Endodermal cell (in vitro differentiated cells): ENCODE measurements around the gene DNLZ. TPM values are rescaled to one million over a fixed set of nuclear protein-coding genes. Genes with fewer than 3 reads are reported as not detected.

ENCODE experiments used
- DNase-seq: peaks from one replicate; pipeline ENCODE4 v3.0.0-alpha.2; 2017
- H3K27ac ChIP-seq: 2 replicates; pipeline ENCODE4 v1.5.1; 2013; ENCODE audit warnings: mild to moderate bottlenecking, low read depth, low read length, moderate library complexity
- H3K27me3 ChIP-seq: 2 replicates; pipeline ENCODE4 v1.6.1; 2013; ENCODE audit warnings: mild to moderate bottlenecking, low read length, moderate library complexity; ENCODE audit not compliant: insufficient read depth, control insufficient read depth, poor library complexity, severe bottlenecking
- H3K36me3 ChIP-seq: 2 replicates; pipeline ENCODE4 v1.7.0; 2013; ENCODE audit warnings: mild to moderate bottlenecking, low read length, moderate library complexity; ENCODE audit not compliant: control insufficient read depth, insufficient read depth
- H3K4me1 ChIP-seq: one replicate; pipeline ENCODE4 v1.7.0; 2013; ENCODE audit warnings: low read length; ENCODE audit not compliant: control insufficient read depth, insufficient read depth
- H3K4me3 ChIP-seq: 2 replicates; pipeline ENCODE4 v1.5.1; 2013; ENCODE audit warnings: mild to moderate bottlenecking, low read length, moderate library complexity
- H3K9ac ChIP-seq: 2 replicates; pipeline ENCODE4 v1.6.1; 2013; ENCODE audit warnings: mild to moderate bottlenecking, low read length, moderate library complexity; ENCODE audit not compliant: poor library complexity, severe bottlenecking; ENCODE audit errors: extremely low read depth
- H3K9me3 ChIP-seq: 2 replicates; pipeline ENCODE4 v1.6.1; 2013; ENCODE audit warnings: mild to moderate bottlenecking, low read length, moderate library complexity; ENCODE audit not compliant: control insufficient read depth
- H3K27ac Mint-ChIP-seq: 2 replicates; pipeline ENCODE4 v1.8.0; 2020; ENCODE audit warnings: mixed read lengths
- H3K27me3 Mint-ChIP-seq: 2 replicates; pipeline ENCODE4 v1.8.0; 2021; ENCODE audit warnings: mild to moderate bottlenecking, mixed read lengths; ENCODE audit not compliant: insufficient read depth
- H3K36me3 Mint-ChIP-seq: 2 replicates; pipeline ENCODE4 v1.8.0; 2020; ENCODE audit warnings: low read depth, mixed read lengths
- H3K4me1 Mint-ChIP-seq: 2 replicates; pipeline ENCODE4 v1.8.0; 2020; ENCODE audit warnings: mixed read lengths
- H3K4me3 Mint-ChIP-seq: 2 replicates; pipeline ENCODE4 v1.8.0; 2020; ENCODE audit warnings: mild to moderate bottlenecking, moderate library complexity, mixed read lengths
- H3K9me3 Mint-ChIP-seq: 2 replicates; pipeline ENCODE4 v1.8.0; 2020; ENCODE audit warnings: mild to moderate bottlenecking, mixed read lengths
- CTCF ChIP-seq: fragments of 200-600 bp; sonication (generic); conservative IDR thresholded peaks from 2 replicates; pipeline ENCODE4 v1.5.0; 2021; ENCODE audit warnings: antibody characterized with exemption, mild to moderate bottlenecking
- WGBS, 2 experiments: methylation state at CpG; one replicate each; pipeline versions ENCODE4 v1.1.5 to v1.1.7; 2013; ENCODE audit warnings: missing lambda C conversion rate in 2 of 2, mixed read lengths in 1 of 2; ENCODE audit not compliant: insufficient coverage in 1 of 2, insufficient read length in 1 of 2; 5-methylcytosine and 5-hydroxymethylcytosine counted together
- total RNA-seq, 2 donors: library from RNA; stranded (reverse); fragmentation: NEBNext Ultra II Directional in 1 of 2; extraction: Animal tissue kit (Norgen Biotek cat#: 25700) in 1 of 2; gene quantifications; 2 replicates in 1 of 2; 3 replicates in 1 of 2; pipeline ENCODE4 v1.2.1, GENCODE V29; 2021

The DNLZ gene
- total RNA-seq, 2 donors from 2014 or later, result 12.6 to 20.1 TPM

DNA sequence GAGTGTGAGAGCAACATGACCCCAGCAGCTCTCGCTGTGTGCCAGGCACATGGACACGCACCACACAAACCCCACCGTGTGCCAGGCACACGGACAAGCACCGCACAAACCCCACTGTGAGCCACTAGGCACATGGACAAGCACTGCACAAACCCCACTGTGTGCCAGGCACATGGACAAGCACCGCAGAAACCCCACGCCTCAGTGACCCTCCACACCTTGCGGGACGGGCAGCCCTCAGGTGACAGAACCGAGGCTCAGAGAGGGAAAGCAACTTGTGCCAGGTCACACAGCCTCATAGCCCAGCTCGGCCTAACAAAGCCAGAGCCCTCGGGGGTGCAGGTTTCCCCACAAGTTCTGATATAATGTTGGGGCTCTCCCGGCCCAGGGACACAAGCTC is 38.2 kb downstream of the DNLZ start:
- Mint-ChIP-seq H3K4me3 (no peak overlapping the region), H3K4me1 (peaks cover 6% of the 10 kb centered on the region), H3K27me3 (no peaks in the 10 kb centered on the region), H3K27ac (no peak overlapping the region), H3K9me3 (no peaks in the 10 kb centered on the region), H3K36me3 (no peaks in the 10 kb centered on the region)
- Histone ChIP-seq H3K4me3 (no peak overlapping the region), H3K36me3 (no peaks in the 10 kb centered on the region), H3K27ac (no peak overlapping the region), H3K4me1 (peaks cover 17% of the 10 kb centered on the region), H3K9ac (no peak overlapping the region), H3K9me3 (no peaks in the 10 kb centered on the region), H3K27me3 (no peaks in the 10 kb centered on the region)
- TF ChIP-seq CTCF, result no peak
- WGBS, 2 experiments, result 95 to 97% methylated on average over 13 of the region's 13 CpGs
- DNase-seq, result no peak

- 86 to 94% methylated on average over 13 to 24 of the region's 24 CpGs for WGBS, 2 experiments
- H3K36me3 ChIP-seq, result no peaks in the 10 kb centered on the region
- no peaks in the 10 kb centered on the region for H3K9me3 Mint-ChIP-seq
- H3K4me3 Mint-ChIP-seq, result no peak overlapping the region
- peaks cover 17% of the 10 kb centered on the region for H3K4me1 ChIP-seq
- no peaks in the 10 kb centered on the region for H3K27me3 ChIP-seq
- H3K27ac ChIP-seq, result no peak overlapping the region
- no peak overlapping the region for H3K9ac ChIP-seq
- peak; percentile 50 for TF ChIP-seq CTCF
- no peaks in the 10 kb centered on the region for H3K9me3 ChIP-seq
- H3K27me3 Mint-ChIP-seq, result no peaks in the 10 kb centered on the region
- H3K36me3 Mint-ChIP-seq, result no peaks in the 10 kb centered on the region
- H3K4me3 ChIP-seq, result no peak overlapping the region
- H3K4me1 Mint-ChIP-seq, result peaks cover 6% of the 10 kb centered on the region
- peak; percentile 74 for DNase-seq
- H3K27ac Mint-ChIP-seq, result no peak overlapping the region
These were observed 38.8 kb downstream of the DNLZ start for GRCh38 chr9:136324501-136325300.

DNA sequence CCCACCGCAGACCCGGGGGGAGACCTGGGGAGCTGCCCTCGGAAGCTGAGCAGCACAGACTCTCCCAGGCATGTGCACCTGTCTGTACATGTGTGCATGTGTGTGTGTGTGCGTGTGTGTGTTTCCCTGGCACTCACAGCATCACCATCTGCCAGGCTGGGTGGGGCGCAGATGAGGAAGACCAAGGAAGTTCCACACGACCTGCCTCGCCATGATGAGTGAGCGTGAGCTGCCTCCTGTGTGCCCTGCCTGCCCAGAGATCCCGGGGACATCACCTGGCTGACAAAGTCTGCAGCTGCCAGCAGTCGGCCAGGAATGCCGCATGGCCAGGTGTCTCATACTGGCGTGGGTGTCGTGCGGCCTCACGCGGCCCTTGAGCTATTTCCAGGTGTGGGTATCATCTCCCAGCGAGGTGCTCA is 40.2 kb downstream of the DNLZ start:
- Histone ChIP-seq H3K9ac (no peak overlapping the region), H3K4me3 (no peak overlapping the region), H3K27me3 (no peaks in the 10 kb centered on the region), H3K36me3 (no peaks in the 10 kb centered on the region), H3K9me3 (no peaks in the 10 kb centered on the region), H3K27ac (no peak overlapping the region), H3K4me1 (peaks cover 11% of the 10 kb centered on the region)
- 85 to 91% methylated on average over 15 to 17 of the region's 17 CpGs for WGBS, 2 experiments
- no peaks in the 10 kb centered on the region for H3K27me3 Mint-ChIP-seq
- H3K9me3 Mint-ChIP-seq, result no peaks in the 10 kb centered on the region
- DNase-seq, result no peak
- TF ChIP-seq CTCF, result no peak
- peaks cover 2% of the 10 kb centered on the region for H3K4me1 Mint-ChIP-seq
- no peak overlapping the region for H3K4me3 Mint-ChIP-seq
- H3K27ac Mint-ChIP-seq, result no peak overlapping the region
- no peaks in the 10 kb centered on the region for H3K36me3 Mint-ChIP-seq
